GM12865 (cell line): ENCODE results near the gene MFSD6.
"Not testable (repeated sequence)": the region's sequence is repeated elsewhere in the genome, so short reads cannot be mapped to it uniquely, and the experiment has no call there.

ENCODE experiments used
- DNase-seq: peaks from one replicate; pipeline ENCODE4 v3.0.0; 2010; ENCODE audit warnings: low read depth
- H3K4me3 ChIP-seq: 2 replicates; pipeline ENCODE4 v1.5.1; 2011; ENCODE audit warnings: mild to moderate bottlenecking, low read depth, low read length, control low read depth
- TF ChIP-seq, protein P1 (sequence below): IDR thresholded peaks from 2 replicates; pipeline ENCODE4 v1.5.1; 2011; ENCODE audit warnings: low read length, control low read depth, low read depth, inconsistent platforms; ENCODE audit not compliant: insufficient read depth; ENCODE audit errors: missing control alignments

The MFSD6 gene

DNA sequence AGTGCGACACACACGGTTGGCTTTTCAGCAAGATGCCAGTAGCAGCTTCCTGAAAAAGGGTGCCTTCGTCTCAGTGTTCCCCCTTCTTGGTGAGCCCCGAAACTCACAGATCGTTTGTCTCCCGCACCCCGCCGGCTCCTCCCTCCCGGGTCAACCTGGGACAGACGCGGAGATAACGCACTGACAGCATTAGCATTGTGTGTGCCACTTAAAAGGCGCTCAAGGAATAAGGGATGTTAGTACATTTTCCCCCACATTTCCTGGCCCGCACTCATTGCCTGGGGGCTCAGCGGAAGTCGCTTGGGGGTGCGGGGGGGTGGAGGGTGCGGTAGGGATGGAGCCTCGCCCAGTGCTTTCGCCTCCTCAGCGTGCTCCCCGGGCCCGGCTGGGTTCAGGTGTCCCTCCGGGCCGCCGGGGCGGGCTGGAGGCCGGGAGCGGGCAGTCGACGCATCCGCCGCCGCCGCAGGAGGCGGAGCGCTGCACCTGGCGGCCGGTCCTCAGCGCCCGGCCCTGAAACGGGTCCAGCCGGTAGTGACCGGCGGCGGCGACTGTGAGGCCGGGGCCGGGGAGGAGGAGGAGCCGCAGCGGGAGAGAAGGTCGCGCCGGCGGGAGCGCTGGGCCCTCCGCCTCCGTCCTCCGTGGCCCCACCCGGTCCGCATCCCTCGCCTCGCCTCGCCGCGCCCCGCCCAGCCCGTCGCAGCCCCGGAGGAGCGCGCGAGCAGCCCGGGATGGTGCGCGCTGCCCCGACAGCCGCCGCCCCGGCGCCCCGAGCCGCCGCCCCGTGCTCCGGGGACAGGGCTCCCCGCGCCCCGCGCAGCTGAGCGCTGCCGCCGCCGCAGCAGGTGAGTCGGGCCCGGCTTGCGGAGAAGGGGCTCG lies at the start of gene MFSD6:
MFSD6 (plus strand) TSS at position 694 of the 876 bp plus-strand sequence. CDS start 27,675 bp downstream, outside the sequence.
- peak; percentile 71 for DNase-seq
- H3K4me3 ChIP-seq, result peak within 1 kb of the TSS; percentile 84
- TF ChIP-seq, protein P1, sequence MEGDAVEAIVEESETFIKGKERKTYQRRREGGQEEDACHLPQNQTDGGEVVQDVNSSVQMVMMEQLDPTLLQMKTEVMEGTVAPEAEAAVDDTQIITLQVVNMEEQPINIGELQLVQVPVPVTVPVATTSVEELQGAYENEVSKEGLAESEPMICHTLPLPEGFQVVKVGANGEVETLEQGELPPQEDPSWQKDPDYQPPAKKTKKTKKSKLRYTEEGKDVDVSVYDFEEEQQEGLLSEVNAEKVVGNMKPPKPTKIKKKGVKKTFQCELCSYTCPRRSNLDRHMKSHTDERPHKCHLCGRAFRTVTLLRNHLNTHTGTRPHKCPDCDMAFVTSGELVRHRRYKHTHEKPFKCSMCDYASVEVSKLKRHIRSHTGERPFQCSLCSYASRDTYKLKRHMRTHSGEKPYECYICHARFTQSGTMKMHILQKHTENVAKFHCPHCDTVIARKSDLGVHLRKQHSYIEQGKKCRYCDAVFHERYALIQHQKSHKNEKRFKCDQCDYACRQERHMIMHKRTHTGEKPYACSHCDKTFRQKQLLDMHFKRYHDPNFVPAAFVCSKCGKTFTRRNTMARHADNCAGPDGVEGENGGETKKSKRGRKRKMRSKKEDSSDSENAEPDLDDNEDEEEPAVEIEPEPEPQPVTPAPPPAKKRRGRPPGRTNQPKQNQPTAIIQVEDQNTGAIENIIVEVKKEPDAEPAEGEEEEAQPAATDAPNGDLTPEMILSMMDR, result no peak

DNA sequence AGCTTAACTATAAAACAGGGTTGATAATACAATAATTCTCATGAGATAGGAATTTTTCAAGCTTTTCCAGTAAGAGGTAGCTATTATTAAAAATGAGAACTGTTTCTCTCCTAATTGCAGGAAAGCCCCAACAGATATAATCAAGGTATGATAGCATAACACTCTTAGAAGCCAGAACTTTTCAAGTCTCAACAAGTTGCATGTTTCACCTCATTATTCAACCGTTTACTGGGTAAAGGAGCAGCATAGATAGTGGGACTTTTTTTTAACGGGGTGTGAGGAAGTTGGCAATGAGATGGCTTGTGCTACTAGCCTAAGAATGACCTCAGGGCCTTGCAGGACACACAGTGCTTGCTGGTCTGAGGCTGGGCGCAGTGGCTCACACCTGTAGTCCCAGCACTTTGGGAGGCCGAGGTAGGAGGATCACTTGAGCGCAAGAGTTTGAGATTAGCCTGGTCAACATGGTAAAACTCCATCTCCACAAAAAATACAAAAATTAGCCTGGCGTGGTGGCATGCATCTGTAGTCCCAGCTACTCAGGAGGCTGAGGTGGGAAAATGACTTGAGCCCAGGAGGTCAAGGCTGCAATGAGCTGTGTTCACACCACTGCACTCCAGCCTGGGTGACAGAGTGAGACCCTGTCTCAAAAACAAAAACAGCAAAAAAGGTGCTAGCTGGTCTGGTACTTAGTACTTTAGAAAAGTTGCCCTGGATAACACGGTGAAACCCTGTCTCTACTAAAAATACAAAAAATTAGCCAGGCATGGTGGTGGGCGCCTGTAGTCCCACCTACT lies 49.3 kb upstream of the MFSD6 start:
- peak; percentile 36 for DNase-seq
- not testable (repeated sequence) for H3K4me3 ChIP-seq

DNA sequence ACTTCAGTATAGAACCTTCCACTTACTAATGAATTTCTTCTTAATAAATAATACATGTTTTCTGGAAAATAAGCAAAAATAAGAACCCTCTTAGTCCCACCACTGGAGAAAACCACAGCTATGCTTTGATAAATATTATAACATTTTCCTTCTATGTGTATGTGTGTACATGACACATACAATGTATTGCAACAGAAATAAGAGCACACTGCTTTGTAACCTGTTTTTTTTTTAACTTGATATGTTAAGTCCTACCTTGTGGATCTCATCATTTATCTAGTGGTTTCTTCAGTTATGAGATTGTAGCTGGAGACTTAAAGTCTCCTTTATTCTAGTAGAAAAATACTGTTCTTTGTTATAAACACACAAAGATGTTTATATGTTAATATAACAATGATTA lies 47.6 kb upstream of the MFSD6 start:
- TF ChIP-seq, protein P1, result no peak
- DNase-seq, result no peak
- peak overlapping the region; percentile 57 for H3K4me3 ChIP-seq

DNA sequence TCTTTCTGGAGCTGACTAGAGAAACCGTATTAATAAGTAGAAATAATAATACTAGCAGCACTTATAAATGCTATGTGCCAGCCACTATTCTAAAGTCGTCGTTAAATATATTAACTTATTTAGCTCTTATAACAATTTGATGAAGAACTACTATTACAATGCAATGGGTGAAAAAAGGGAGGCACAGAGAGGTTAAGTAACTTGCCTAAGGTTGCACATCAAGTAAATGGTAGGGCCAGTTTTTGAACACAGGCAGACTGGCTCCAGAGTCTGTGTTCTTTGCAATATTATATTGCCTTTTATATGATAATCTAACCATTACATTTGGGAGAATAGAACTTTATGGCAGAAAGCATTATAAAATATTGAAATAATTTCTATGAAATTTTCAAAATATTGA lies 47.2 kb upstream of the MFSD6 start:
- peak overlapping the region; percentile 57 for H3K4me3 ChIP-seq
- TF ChIP-seq, protein P1, result no peak

DNA sequence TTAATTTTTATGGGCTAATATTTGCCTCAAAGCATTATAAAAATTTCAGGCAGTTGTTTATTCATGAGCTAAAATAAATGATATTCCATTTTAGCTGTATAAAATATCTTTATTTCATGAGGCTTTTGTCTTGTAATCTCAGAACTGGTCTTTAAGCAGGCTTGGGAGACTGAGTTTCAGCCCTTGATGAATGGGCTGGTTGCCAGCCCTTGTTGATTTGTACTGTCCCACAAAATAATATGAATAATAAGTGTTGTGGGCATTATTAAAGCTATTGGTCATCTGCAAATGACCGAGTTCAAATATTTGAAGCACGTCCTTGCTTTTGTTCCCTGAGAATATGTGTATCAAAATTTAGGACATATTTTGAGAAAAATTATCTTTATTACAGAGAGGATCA lies 46.6 kb upstream of the MFSD6 start:
- H3K4me3 ChIP-seq, result no peak overlapping the region
- no peak for DNase-seq
- TF ChIP-seq, protein P1, result no peak

More for the DNA sequence above, 47.2 kb upstream of the MFSD6 start:
- DNase-seq, result no peak

DNA sequence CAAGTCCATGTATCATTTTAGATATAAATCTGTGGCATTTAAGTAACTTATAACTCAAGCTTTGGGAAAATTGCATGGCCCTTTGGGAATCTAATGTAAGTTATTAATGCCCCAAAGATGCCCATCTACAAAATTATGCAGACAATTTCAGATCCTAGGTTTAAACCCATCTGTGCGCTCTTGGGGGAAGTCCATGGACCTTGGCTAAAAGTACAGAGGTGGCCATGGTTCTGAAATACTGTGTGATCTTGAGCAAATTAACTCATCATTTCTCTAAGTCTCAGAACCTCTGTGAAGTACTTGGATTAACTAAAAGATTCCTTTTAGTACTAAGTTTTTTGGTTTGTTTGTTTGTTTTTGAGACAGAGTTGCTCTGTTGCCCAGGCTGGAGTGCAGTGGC lies 45.3 kb upstream of the MFSD6 start:
- DNase-seq, result no peak
- TF ChIP-seq, protein P1, result no peak
- H3K4me3 ChIP-seq, result no peak overlapping the region

DNA sequence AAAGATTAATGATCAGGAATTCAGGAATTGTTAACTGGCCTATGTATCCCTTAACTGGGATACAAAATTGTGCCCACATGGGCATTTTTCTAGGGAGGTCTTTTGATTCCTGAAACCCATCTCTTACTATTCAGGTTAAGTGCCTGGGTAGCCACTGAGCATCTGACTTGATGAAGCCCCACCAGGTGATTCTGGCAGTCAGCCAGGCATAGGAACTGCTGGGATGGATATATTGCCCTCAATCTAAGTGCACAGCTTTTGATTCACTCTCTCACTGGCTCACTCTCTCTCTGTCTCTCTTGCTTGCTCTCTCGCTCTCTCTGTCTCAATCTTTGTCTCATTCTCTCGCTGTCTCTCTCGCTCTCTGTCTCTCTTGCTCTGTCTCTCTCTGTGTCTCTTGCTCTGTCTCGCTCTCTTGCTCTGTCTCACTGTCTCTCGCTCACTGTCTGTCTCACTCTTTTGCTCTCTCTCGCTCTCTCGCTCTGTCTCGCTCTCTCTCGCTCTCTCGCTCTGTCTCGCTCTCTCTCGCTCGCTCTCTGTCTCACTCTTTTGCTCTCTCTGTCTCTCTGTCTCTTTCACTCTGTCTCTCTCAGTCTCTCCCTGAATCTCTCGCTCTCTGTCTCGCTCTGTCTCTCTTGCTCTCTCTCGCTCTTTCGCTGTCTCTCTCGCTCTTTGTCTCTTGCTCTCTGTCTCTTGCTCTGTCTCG lies 42.5 kb upstream of the MFSD6 start:
- no peak for DNase-seq
- H3K4me3 ChIP-seq, result no peak overlapping the region
- TF ChIP-seq, protein P1, result no peak
